NK-92 treated with Interleukin-12 subunit alpha and Interleukin-12 subunit beta, amount 100 ng/mL, for 24 hours (cell line): Measurements from ENCODE around the gene COPZ2.

Experiments used
- DNase-seq: peaks from one replicate; lab custom pipeline; 2025; lab: John Stamatoyannopoulos, UW

The COPZ2 gene

GRCh38 chr17:47986520-47986919 lies 51.1 kb downstream of the COPZ2 start:
- no peak for DNase-seq

GRCh38 chr17:47983492-47984223 lies 53.9 kb downstream of the COPZ2 start:
- no peak for DNase-seq

- DNase-seq: no peak
Observed at GRCh38 chr17:47982645-47983390, 54.8 kb downstream of the COPZ2 start.

- DNase-seq: no peak
Observed at GRCh38 chr17:47982091-47982617, 55.4 kb downstream of the COPZ2 start.

- no peak for DNase-seq
Observed at GRCh38 chr17:47981462-47981861, 56.1 kb downstream of the COPZ2 start.

GRCh38 chr17:47980541-47980940 lies 57.1 kb downstream of the COPZ2 start:
- no peak for DNase-seq

GRCh38 chr17:47978324-47978723 lies 59.3 kb downstream of the COPZ2 start:
- DNase-seq: no peak
